GM12891 (cell line): ENCODE results near the gene IFNAR2.

Experiments
- POLR2A ChIP-seq: IDR thresholded peaks from 2 replicates; pipeline ENCODE4 v1.6.1; 2011; ENCODE audit warnings: low read depth, low read length, control low read depth
- POLR2AphosphoS5 ChIP-seq: IDR thresholded peaks from 2 replicates; pipeline ENCODE4 v1.6.1; 2011; ENCODE audit warnings: low read depth, low read length, control low read depth
- POU2F2 ChIP-seq: IDR thresholded peaks from 2 replicates; pipeline ENCODE4 v1.6.1; 2011; ENCODE audit warnings: low read depth, mild to moderate bottlenecking, control low read depth, low read length, moderate library complexity
- SPI1 ChIP-seq: IDR thresholded peaks from 2 replicates; pipeline ENCODE4 v1.6.1; 2011; ENCODE audit warnings: low read depth, low read length, control low read depth
- TAF1 ChIP-seq: IDR thresholded peaks from 2 replicates; pipeline ENCODE4 v1.6.1; 2011; ENCODE audit warnings: low read depth, low read length, control low read depth

DNA sequence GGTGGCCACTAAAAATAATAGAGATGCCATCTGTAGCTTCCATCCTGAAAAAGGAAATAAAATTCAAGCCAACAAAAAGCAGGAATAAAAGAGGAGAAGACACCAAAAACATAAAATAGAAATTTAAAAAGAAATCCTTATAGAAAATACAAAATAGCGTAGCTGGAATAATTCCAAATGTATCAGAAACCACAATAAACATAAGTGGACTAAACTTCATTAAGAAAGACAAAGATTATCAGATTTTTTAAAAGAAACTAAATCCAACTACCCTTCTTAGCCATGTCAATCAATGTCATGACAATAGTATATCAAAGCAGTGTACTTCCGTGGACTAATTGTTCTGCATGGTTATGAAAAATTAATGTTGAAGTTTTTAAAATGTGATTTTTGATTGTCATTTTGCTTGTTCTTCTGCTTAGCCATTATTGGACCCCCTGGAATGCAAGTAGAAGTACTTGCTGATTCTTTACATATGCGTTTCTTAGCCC is 49.6 kb downstream of the IFNAR2 start:
- TF ChIP-seq TAF1 (no peak), POLR2AphosphoS5 (no peak), POLR2A (no peak), SPI1 (no peak), POU2F2 (no peak)
